Measurements from ENCODE around the gene ITGBL1. TPM values are rescaled to one million over a fixed set of nuclear protein-coding genes. Genes with fewer than 3 reads are reported as not detected.

The ITGBL1 gene
- total and polyA plus RNA-seq, 2 of the 8 experiments (the other 6 are each of a cell fraction or from before 2014, with no cell fraction given), result not detected

- Histone ChIP-seq H3K27me3 (replicated peaks in 1 of 4; ENCODE audit: control insufficient read depth in 3 of 4, extremely low read depth in 1 of 4, insufficient read depth in 3 of 4, low read length in 3 of 4) (no peaks in the 10 kb centered on the region), H3K36me3 (ENCODE audit: control insufficient read depth in 2 of 4, insufficient read depth in 4 of 4, low read length in 3 of 4) (no peaks in the 10 kb centered on the region), H3K4me3 (ENCODE audit: extremely low read depth in 1 of 4, insufficient read depth in 2 of 4, low read depth in 3 of 4, low read length in 4 of 4) (no peak overlapping the region), H3K56ac (replicated peaks; ENCODE audit: insufficient read length, low read depth, low read length) (no peak overlapping the region), H2BK120ac (replicated peaks; ENCODE audit: low read depth, low read length) (no peak overlapping the region), H4K91ac (replicated peaks; ENCODE audit: insufficient read length, low read length) (no peak overlapping the region), H2AK5ac (ENCODE audit: low read depth, low read length) (no peak overlapping the region), H3K4me1 (replicated peaks in 1 of 4; ENCODE audit: control insufficient read depth in 3 of 4, insufficient read depth in 4 of 4, low read length in 3 of 4) (no peaks in the 10 kb centered on the region), H3K23me2 (ENCODE audit: low read depth, low read length) (no peaks in the 10 kb centered on the region), H3K79me2 (ENCODE audit: control insufficient read depth in 1 of 2, insufficient read depth in 2 of 2, low read length in 2 of 2) (no peaks in the 10 kb centered on the region), H2BK5ac (ENCODE audit: low read depth, low read length) (no peak overlapping the region), H3K18ac (ENCODE audit: extremely low read depth, low read length) (no peak overlapping the region), H4K20me1 (replicated peaks in 1 of 2; ENCODE audit: control insufficient read depth in 1 of 2, insufficient read depth in 2 of 2, low read length in 2 of 2) (no peaks in the 10 kb centered on the region), H3K4ac (replicated peaks; ENCODE audit: insufficient read length, low read depth, low read length) (no peak overlapping the region), H3K27ac (ENCODE audit: low read depth, low read length) (no peak overlapping the region), H3K9ac (replicated peaks in 1 of 4; ENCODE audit: extremely low read depth in 1 of 4, low read depth in 3 of 4, low read length in 3 of 4) (no peak overlapping the region), H3K23ac (ENCODE audit: insufficient read length) (no peak overlapping the region), H3K79me1 (ENCODE audit: low read depth, low read length) (no peaks in the 10 kb centered on the region), H3K14ac (ENCODE audit: insufficient read length) (no peak overlapping the region), H2BK15ac (ENCODE audit: low read length) (no peak overlapping the region), H3K4me2 (ENCODE audit: insufficient read depth in 1 of 2, low read depth in 2 of 2, low read length in 2 of 2) (no peak overlapping the region), H3K9me3 (ENCODE audit: insufficient read depth in 2 of 2, low read depth in 1 of 2, low read length in 1 of 2) (no peaks in the 10 kb centered on the region), H2BK20ac (ENCODE audit: low read length) (no peak overlapping the region), H4K8ac (ENCODE audit: extremely low read depth, insufficient read depth, low read length) (no peak overlapping the region), H2BK12ac (ENCODE audit: low read depth, low read length) (no peak overlapping the region), H2AFZ (ENCODE audit: low read length) (no peak overlapping the region), H4K5ac (ENCODE audit: insufficient read length, low read depth, low read length) (no peak overlapping the region)
- no peak for TF ChIP-seq POLR2AphosphoS5 (IDR thresholded peaks at IDR 0.05; ENCODE audit: low read depth, low read length)
- TF ChIP-seq GTF2F1 (IDR thresholded peaks at IDR 0.05; ENCODE audit: borderline replicate concordance, low read depth, low read length), result no peak
- no peak for TF ChIP-seq JUN (IDR thresholded peaks at IDR 0.05; ENCODE audit: low read depth, low read length)
- TF ChIP-seq SIN3A (conservative IDR thresholded peaks at IDR 0.05 in 1 of 2, IDR thresholded peaks at IDR 0.05 in 1 of 2; ENCODE audit: low read depth in 1 of 2, low read length in 2 of 2), result no peak
- TF ChIP-seq BCL11A (IDR thresholded peaks at IDR 0.05; ENCODE audit: low read depth in 2 of 2, low read length in 2 of 2), result no peak
- ChIA-PET POLR2A (ENCODE audit: partially characterized antibody) (no interaction called here), CTCF (ENCODE audit: partially characterized antibody) (interaction anchor here (1.2 to 13.4 kb wide), 3 partner anchors 311 to 338 kb away, joined by 3 to 206 read pairs (median 6); no protein-coding TSS in a partner anchor)
- 89% methylated on average over 3 of the region's 3 CpGs; no CpG with 5 or more reads in 1 of the 2 experiments for WGBS, 2 experiments (ENCODE audit: extremely low coverage in 1 of 2, insufficient coverage in 1 of 2, insufficient read length in 1 of 2, insufficient replicate concordance in 2 of 2, low coverage in 1 of 2, low lambda C conversion rate in 2 of 2, missing lambda C conversion rate in 1 of 2)
- no peak for DNase-seq (ENCODE audit: low read depth in 1 of 2, low spot score in 2 of 2)
- FAIRE-seq, result no peak
Measured at GRCh38 chr13:101465877-101466276, 13.4 kb downstream of the ITGBL1 start.
